ENCODE data around the gene NCOA5. TPM values are rescaled to one million over a fixed set of nuclear protein-coding genes. Genes with fewer than 3 reads are reported as not detected.

NCOA5 gene
- total RNA-seq, 1 donor from 2014 or later, result 10.3 TPM

DNA sequence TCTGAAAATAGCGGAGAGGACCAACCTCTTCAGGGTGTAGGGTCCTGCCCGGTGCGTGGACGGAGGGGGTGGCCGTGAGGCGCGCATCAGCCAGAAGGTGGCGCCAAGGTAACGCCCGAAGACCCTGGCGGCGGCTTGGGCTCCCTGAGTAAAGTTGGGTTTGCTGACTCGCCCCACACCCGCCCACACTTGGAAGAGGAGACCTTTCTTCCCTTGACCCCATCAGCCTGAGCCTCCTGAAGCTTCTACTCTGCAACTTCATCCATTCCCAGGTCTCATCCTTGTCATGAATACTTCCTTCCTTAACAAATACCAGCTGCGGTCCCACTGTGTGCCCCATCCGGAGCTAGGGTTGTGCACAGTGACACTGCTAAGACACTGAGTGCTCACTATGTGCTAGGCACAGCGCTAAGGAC, 43.0 kb upstream of the NCOA5 start:
- Histone ChIP-seq H3K36me3 (no peaks in the 10 kb centered on the region), H3K4me1 (peaks cover 21% of the 10 kb centered on the region), H4K20me1 (ENCODE audit: low read depth) (no peaks in the 10 kb centered on the region), H3K4me3 (no peak overlapping the region), H2AFZ (replicated peaks) (no peak overlapping the region), H3K9me3 (ENCODE audit: low read depth) (no peaks in the 10 kb centered on the region), H3K4me2 (no peak overlapping the region), H3F3A (ENCODE audit: low read depth) (peaks cover 26% of the 10 kb centered on the region), H3K27ac (no peak overlapping the region), H3K79me2 (ENCODE audit: low read depth) (no peaks in the 10 kb centered on the region), H3K9ac (no peak overlapping the region), H3K27me3 (peaks cover 31% of the 10 kb centered on the region)
- Mint-ChIP-seq H3K27me3 (ENCODE audit: insufficient read depth, low read depth) (peaks cover 20% of the 10 kb centered on the region), H3K27ac (no peak overlapping the region), H3K36me3 (no peaks in the 10 kb centered on the region), H3K9me3 (no peaks in the 10 kb centered on the region), H3K4me3 (no peak overlapping the region), H3K4me1 (peaks cover 22% of the 10 kb centered on the region)
- DNase-seq (ENCODE audit: low spot score), result peak; percentile 91
- TF ChIP-seq EZH2 (IDR thresholded peaks at IDR 0.05), result no peak
- no peak for TF ChIP-seq EZH2phosphoT487 (IDR thresholded peaks at IDR 0.05)
- TF ChIP-seq, protein P1, sequence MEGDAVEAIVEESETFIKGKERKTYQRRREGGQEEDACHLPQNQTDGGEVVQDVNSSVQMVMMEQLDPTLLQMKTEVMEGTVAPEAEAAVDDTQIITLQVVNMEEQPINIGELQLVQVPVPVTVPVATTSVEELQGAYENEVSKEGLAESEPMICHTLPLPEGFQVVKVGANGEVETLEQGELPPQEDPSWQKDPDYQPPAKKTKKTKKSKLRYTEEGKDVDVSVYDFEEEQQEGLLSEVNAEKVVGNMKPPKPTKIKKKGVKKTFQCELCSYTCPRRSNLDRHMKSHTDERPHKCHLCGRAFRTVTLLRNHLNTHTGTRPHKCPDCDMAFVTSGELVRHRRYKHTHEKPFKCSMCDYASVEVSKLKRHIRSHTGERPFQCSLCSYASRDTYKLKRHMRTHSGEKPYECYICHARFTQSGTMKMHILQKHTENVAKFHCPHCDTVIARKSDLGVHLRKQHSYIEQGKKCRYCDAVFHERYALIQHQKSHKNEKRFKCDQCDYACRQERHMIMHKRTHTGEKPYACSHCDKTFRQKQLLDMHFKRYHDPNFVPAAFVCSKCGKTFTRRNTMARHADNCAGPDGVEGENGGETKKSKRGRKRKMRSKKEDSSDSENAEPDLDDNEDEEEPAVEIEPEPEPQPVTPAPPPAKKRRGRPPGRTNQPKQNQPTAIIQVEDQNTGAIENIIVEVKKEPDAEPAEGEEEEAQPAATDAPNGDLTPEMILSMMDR (IDR thresholded peaks at IDR 0.05), result peak; percentile 89

DNA sequence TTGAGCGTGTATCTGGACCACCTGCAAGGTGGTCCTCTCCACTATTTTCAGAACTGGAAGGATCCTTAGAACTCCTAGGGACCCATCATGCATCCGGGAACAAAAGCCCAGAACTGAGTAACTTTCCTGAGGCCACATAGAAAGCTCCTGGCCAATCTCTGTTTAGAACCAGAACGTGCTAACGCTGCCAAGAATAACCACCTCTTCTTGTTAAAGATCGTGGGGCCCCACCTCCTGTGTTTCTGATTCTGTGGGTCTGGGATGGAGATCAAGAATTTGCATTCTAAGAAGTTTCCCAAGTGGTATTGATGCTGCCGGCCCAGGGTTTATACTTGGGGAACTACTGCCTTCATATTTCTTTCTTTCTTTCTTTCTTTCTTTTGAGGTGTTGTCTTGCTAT, 41.6 kb upstream of the NCOA5 start:
- Histone ChIP-seq H3K36me3 (no peaks in the 10 kb centered on the region), H2AFZ (replicated peaks) (no peak overlapping the region), H4K20me1 (ENCODE audit: low read depth) (no peaks in the 10 kb centered on the region), H3K27ac (no peak overlapping the region), H3K4me2 (no peak overlapping the region), H3K4me1 (peaks cover 15% of the 10 kb centered on the region), H3K4me3 (no peak overlapping the region), H3K9me3 (ENCODE audit: low read depth) (no peaks in the 10 kb centered on the region), H3K27me3 (peaks cover 31% of the 10 kb centered on the region), H3K9ac (no peak overlapping the region), H3F3A (ENCODE audit: low read depth) (peaks cover 16% of the 10 kb centered on the region), H3K79me2 (ENCODE audit: low read depth) (no peaks in the 10 kb centered on the region)
- DNase-seq (ENCODE audit: low spot score), result no peak
- no peak for TF ChIP-seq EZH2 (IDR thresholded peaks at IDR 0.05)
- no peak for TF ChIP-seq EZH2phosphoT487 (IDR thresholded peaks at IDR 0.05)
- TF ChIP-seq, protein P1 (IDR thresholded peaks at IDR 0.05), result no peak
- Mint-ChIP-seq H3K4me1 (peaks cover 12% of the 10 kb centered on the region), H3K9me3 (no peaks in the 10 kb centered on the region), H3K36me3 (no peaks in the 10 kb centered on the region), H3K27ac (no peak overlapping the region), H3K4me3 (no peak overlapping the region), H3K27me3 (ENCODE audit: insufficient read depth, low read depth) (peaks cover 20% of the 10 kb centered on the region)

GRCh38 chr20:46130534-46130933, 40.8 kb upstream of the NCOA5 start:
- peaks cover 22% of the 10 kb centered on the region for H3K27me3 Mint-ChIP-seq (ENCODE audit: insufficient read depth, low read depth)

More at GRCh38 chr20:46130534-46130933, 40.8 kb upstream of the NCOA5 start:
- Histone ChIP-seq H3F3A (ENCODE audit: low read depth) (peaks cover 7% of the 10 kb centered on the region), H3K4me1 (peaks cover 6% of the 10 kb centered on the region), H2AFZ (replicated peaks) (no peak overlapping the region), H3K4me2 (no peak overlapping the region), H3K9me3 (ENCODE audit: low read depth) (no peaks in the 10 kb centered on the region), H3K4me3 (no peak overlapping the region), H3K36me3 (no peaks in the 10 kb centered on the region), H4K20me1 (ENCODE audit: low read depth) (no peaks in the 10 kb centered on the region), H3K27ac (no peak overlapping the region), H3K9ac (no peak overlapping the region), H3K27me3 (peaks cover 31% of the 10 kb centered on the region), H3K79me2 (ENCODE audit: low read depth) (no peaks in the 10 kb centered on the region)
- TF ChIP-seq EZH2phosphoT487 (IDR thresholded peaks at IDR 0.05) (no peak), EZH2 (IDR thresholded peaks at IDR 0.05) (no peak)
- TF ChIP-seq, protein P1 (IDR thresholded peaks at IDR 0.05), result no peak
- peaks cover 4% of the 10 kb centered on the region for H3K4me1 Mint-ChIP-seq
- H3K27ac Mint-ChIP-seq, result no peak overlapping the region
- no peak overlapping the region for H3K4me3 Mint-ChIP-seq
- DNase-seq (ENCODE audit: low spot score), result no peak
- H3K9me3 Mint-ChIP-seq, result no peaks in the 10 kb centered on the region
- no peaks in the 10 kb centered on the region for H3K36me3 Mint-ChIP-seq
